ENCODE data around the gene KANSL1. TPM values are rescaled to one million over a fixed set of nuclear protein-coding genes. Genes with fewer than 3 reads are reported as not detected.

KANSL1 gene
- total RNA-seq, 1 donor: 171 TPM

DNA sequence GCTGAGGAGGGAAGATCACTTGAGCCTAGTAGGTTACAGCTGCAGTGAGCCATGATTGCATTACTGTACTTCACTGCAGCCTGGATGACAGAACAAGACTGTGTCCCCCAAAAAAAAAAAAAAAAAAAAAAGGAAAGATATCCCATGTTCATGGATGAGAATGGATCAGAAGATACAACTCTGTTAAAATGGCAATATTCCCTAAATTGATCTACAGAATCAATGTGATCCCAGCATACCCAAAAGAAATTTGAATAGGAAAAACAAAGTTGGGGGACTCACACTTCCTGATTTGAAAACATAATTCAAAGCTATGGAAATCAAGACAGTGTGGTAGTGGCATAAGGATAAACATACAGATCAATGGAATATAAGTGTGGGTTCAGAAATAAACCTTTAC lies 12.7 kb upstream of the KANSL1 start:
- no peak overlapping the region for H3K4me3 ChIP-seq (ENCODE audit: low read depth, low read length)
- DNase-seq (ENCODE audit: low read depth): no peak
- no peak for TF ChIP-seq CTCF (IDR thresholded peaks at IDR 0.05; ENCODE audit: insufficient read depth, low read depth, low read length)

DNA sequence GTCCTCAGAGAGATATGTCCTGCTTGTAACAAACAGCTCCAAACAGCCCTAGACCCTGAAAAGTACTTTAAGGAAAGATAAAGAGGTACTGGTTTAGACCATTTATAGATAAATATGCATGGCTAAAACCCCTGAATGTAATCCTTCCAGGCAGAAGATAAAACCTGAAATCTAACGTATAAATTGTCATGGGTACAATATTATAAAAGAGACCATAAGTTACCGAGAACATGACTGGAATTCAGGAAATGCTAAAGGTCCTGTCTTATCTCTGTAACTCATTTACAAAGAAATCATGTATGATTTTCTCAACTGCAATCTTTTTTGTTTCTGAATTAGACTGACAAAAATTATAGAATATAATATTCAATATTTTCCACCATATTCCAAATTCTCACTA lies 9.2 kb upstream of the KANSL1 start:
- no peak for DNase-seq (ENCODE audit: low read depth)
- no peak for TF ChIP-seq CTCF (IDR thresholded peaks at IDR 0.05; ENCODE audit: insufficient read depth, low read depth, low read length)
- no peak overlapping the region for H3K4me3 ChIP-seq (ENCODE audit: low read depth, low read length)

DNA sequence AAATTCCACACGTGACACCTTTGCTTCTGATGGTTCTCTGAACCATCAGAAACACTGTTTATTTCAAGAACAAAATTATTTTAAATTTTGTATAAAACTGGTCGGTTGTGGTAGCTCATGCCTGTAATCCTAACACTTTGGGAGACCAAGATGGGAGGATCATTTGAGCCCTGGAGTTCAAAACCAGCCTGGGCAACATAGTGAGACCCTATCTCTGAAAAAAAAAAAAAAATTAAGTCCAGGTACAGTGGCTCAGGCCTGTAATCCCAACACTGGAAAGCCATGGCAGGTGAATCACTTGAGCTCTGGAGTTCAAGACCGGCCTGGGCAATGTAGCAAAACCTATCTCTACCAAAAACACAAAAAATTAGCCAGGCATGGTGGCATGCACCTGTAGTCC lies 8.3 kb upstream of the KANSL1 start:
- no peak for TF ChIP-seq CTCF (IDR thresholded peaks at IDR 0.05; ENCODE audit: insufficient read depth, low read depth, low read length)
- no peak for DNase-seq (ENCODE audit: low read depth)

GRCh38 chr17:46200197-46200596 lies 7.0 kb upstream of the KANSL1 start:
- TF ChIP-seq CTCF (IDR thresholded peaks at IDR 0.05; ENCODE audit: insufficient read depth, low read depth, low read length): no peak
- H3K4me3 ChIP-seq (ENCODE audit: low read depth, low read length): no peak overlapping the region
- DNase-seq (ENCODE audit: low read depth): no peak

More for the DNA sequence above, 8.3 kb upstream of the KANSL1 start:
- H3K4me3 ChIP-seq (ENCODE audit: low read depth, low read length): no peak overlapping the region

DNA sequence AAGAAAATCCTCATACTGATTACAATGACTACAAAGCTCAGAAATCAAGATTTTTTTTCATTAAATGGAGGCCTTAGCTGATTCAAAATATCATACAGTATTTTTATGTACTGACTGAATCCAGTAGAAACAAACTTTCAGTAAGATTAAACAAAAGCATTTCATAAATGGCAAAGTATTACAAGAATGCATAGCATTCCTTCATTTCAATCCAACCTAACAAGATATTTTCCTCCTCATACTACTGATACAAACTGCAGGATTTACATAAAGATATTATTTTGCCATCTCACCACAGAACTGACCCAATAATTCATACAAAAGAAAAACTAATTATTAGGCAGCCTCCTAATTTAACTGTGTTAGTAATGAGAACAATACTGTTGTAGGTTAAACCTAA lies 6.2 kb upstream of the KANSL1 start:
- no peak for TF ChIP-seq CTCF (IDR thresholded peaks at IDR 0.05; ENCODE audit: insufficient read depth, low read depth, low read length)
- H3K4me3 ChIP-seq (ENCODE audit: low read depth, low read length): no peak overlapping the region
- DNase-seq (ENCODE audit: low read depth): no peak

GRCh38 chr17:46198233-46198632 lies 5.0 kb upstream of the KANSL1 start:
- TF ChIP-seq CTCF (IDR thresholded peaks at IDR 0.05; ENCODE audit: insufficient read depth, low read depth, low read length): no peak
- no peak for DNase-seq (ENCODE audit: low read depth)

DNA sequence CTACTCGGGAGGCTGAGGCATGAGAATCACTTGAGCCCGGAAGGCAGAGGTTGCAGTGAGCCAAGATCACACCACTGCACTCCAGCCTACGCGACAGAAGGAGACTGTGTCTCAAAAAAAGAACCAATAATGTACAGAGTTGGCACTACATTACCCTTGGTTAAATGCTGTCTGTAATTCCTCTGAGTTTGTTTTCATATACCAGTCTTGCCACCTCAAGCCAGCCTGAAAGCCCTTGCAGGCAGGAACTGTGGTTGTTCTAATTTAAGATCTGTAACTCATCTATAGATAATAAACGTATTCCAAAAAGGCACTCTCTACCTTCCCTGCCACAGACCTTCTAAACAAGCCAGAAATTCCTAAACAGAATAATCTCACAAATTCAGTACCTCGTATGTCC lies 4.3 kb upstream of the KANSL1 start:
- DNase-seq (ENCODE audit: low read depth): no peak
- TF ChIP-seq CTCF (IDR thresholded peaks at IDR 0.05; ENCODE audit: insufficient read depth, low read depth, low read length): no peak
- H3K4me3 ChIP-seq (ENCODE audit: low read depth, low read length): no peak overlapping the region

More at GRCh38 chr17:46198233-46198632, 5.0 kb upstream of the KANSL1 start:
- H3K4me3 ChIP-seq (ENCODE audit: low read depth, low read length): no peak overlapping the region
